Skeletal muscle tissue (tissue), 4 donors: ENCODE data around the gene RNF38. TPM values are rescaled to one million over a fixed set of nuclear protein-coding genes. Genes with fewer than 3 reads are reported as not detected.
"Not testable (repeated sequence)": the region's sequence is repeated elsewhere in the genome, so short reads cannot be mapped to it uniquely, and the experiment has no call there.

ENCODE experiments used
- H3K27ac ChIP-seq: one replicate; pipeline ENCODE4 v1.7.0; 2013; ENCODE audit warnings: mild to moderate bottlenecking, low read depth, low read length, inconsistent platforms
- H3K27me3 ChIP-seq, 3 donors: one replicate each; pipeline ENCODE4 v1.7.0; 2013; ENCODE audit warnings: low read length in 3 of 3; ENCODE audit not compliant: control insufficient read depth in 3 of 3, insufficient read depth in 3 of 3
- H3K36me3 ChIP-seq, 3 donors: one replicate each; pipeline ENCODE4 v1.7.0; 2013; ENCODE audit warnings: low read length in 3 of 3; ENCODE audit not compliant: control insufficient read depth in 3 of 3, insufficient read depth in 3 of 3
- H3K4me1 ChIP-seq, 3 donors: one replicate each; pipeline ENCODE4 v1.7.0; 2013; ENCODE audit warnings: low read length in 3 of 3, mild to moderate bottlenecking in 3 of 3; ENCODE audit not compliant: control insufficient read depth in 3 of 3, insufficient read depth in 3 of 3
- H3K4me3 ChIP-seq, 3 donors: one replicate each; pipeline ENCODE4 v1.7.0; 2013; ENCODE audit warnings: low read length in 3 of 3
- H3K9ac ChIP-seq, 3 donors: one replicate each; pipeline ENCODE4 v1.7.0; 2013; ENCODE audit warnings: low read length in 3 of 3, mild to moderate bottlenecking in 3 of 3, moderate library complexity in 2 of 3, low read depth in 1 of 3
- H3K9me3 ChIP-seq, 3 donors: one replicate each; pipeline ENCODE4 v1.7.0; 2013; ENCODE audit warnings: low read length in 3 of 3; ENCODE audit not compliant: control insufficient read depth in 3 of 3
- total RNA-seq: library from RNA; depleted of rRNA; stranded (reverse); fragments of >200 nt; gene quantifications from one replicate; pipeline ENCODE4 v1.2.3, GENCODE V29; 2014
- donor health status: Osteomylitis.

Gene RNF38
- total RNA-seq, 1 donor from 2014 or later = 16.7 TPM

DNA sequence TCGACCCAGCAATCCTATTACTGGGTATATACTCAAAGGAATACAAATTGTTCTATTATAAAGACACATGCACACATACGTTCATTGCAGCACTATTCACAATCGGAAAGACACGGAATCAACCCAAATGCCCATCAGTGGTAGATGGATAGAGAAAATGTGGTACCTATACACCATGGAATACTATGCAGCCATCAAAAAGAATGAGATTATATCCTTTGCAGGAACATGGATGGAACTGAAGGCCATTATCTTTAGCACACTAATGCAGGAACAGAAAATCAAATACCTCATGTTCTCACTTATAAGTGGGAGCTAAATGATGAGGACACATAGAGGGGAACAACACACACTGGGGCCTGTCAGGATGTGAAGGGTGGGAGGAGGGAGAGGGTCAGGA lies 78.2 kb downstream of the RNF38 start:
- H3K36me3 ChIP-seq, H3K9me3 ChIP-seq, H3K4me3 ChIP-seq, H3K27ac ChIP-seq, H3K4me1 ChIP-seq, H3K9ac ChIP-seq: not testable (repeated sequence)
- peaks cover 8 to 17% (median 8%) of the 10 kb centered on the region in 3 donors for H3K27me3 ChIP-seq

DNA sequence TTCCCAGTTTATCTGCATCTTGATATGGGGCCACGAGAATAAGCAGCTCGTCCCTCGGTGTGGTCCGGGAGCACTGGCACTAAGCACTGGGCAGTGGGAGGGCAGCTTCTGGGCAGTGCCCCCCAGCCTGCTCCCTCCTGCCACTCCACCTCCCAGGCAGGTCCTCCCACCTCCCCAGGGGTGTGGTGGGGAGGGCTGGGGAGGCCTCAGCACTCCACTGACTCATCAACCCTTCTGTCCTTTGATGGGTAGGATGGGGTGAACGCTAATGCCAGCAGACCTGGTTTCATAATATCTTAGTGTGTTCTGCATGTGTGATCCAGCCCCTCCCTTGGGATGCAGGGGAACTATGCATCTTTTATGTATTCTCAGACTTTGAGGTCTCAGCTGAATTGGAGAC lies 79.6 kb downstream of the RNF38 start:
- H3K27ac ChIP-seq = no peak overlapping the region
- H3K4me3 ChIP-seq = no peak overlapping the region
- H3K9me3 ChIP-seq = peaks cover 0 to 2% (median 0%) of the 10 kb centered on the region in 3 donors
- no peaks in the 10 kb centered on the region for H3K4me1 ChIP-seq
- no peaks in the 10 kb centered on the region for H3K36me3 ChIP-seq
- peaks cover 11 to 22% (median 12%) of the 10 kb centered on the region in 3 donors for H3K27me3 ChIP-seq
- H3K9ac ChIP-seq = no peak overlapping the region

DNA sequence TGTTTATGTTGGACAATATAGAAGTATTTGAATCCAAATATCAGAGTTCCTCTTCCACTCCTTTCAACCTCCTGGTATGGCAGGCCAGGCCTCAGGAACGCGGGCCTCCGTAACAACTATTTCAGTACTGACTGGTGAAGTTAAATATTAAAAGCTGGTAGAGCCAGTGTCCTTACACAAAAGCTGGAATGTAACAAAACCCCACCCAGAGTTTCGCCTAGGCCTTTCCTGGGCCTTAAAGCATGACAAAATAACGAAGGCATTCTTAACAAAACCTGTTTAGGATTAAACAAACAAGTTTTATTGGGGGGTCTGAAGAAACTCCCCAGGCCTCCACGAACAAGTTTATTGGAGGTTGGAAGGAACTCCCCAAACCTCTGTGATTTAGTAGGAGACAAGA lies 80.3 kb downstream of the RNF38 start:
- H3K27me3 ChIP-seq = peaks cover 11 to 22% (median 12%) of the 10 kb centered on the region in 3 donors
- peaks cover 0 to 2% (median 0%) of the 10 kb centered on the region in 3 donors for H3K9me3 ChIP-seq
- no peak overlapping the region for H3K4me3 ChIP-seq
- no peak overlapping the region for H3K9ac ChIP-seq
- no peaks in the 10 kb centered on the region for H3K36me3 ChIP-seq
- no peak overlapping the region for H3K27ac ChIP-seq
- no peaks in the 10 kb centered on the region for H3K4me1 ChIP-seq

DNA sequence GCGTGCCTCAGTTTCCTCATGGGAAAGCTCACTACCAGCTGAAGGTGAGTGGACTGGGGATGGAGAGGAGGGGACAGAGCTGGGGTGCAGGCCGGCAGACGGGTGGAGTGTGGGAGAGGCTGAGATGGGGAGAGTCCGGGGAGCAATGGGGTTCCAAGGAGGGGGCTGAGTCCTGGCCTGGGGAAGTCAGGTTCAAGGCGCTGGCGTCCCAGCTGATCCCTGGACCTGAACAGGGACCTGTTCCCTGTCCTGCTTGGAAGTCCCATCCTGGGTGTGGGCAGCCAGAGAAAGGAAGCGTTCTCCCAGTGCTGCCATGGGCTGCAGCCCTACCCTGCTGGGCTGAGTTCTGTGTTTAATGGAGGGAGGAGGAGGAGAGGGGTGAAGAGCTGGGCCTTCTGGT lies 80.9 kb downstream of the RNF38 start:
- Histone ChIP-seq H3K36me3 (no peaks in the 10 kb centered on the region), H3K27ac (no peak overlapping the region), H3K9ac (no peak overlapping the region), H3K27me3 (peaks cover 11 to 22% (median 12%) of the 10 kb centered on the region in 3 donors), H3K4me1 (no peaks in the 10 kb centered on the region), H3K4me3 (no peak overlapping the region), H3K9me3 (peaks cover 0 to 2% (median 0%) of the 10 kb centered on the region in 3 donors)

DNA sequence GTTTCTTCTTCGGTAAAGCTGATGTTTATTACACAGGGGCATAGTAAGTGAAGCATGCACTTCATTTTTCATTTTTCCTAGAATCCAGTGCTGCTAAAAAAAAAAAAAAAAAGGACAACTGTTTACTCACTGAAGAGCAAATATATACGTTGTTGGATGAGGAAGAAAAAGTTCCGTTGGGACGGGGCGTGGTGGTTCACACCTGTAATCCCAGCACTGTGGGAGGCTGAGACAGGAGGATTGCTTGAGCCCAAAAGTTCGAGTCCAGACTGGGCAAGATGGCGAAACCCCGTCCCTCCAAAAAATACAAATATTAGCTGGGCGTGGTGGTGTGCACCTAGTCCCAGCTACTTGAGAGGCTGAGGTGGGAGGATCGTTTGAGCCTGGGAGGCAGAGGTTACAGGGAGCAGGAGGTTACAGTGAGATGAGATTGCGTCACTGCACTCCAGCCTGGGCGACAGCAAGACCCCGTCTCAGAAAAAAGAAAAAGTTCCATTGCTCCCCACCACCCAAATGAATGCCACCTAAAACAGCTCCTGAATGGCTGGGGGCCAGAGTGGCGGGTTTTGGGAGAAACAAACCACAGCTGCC lies 81.8 kb downstream of the RNF38 start:
- H3K4me3 ChIP-seq = no peak overlapping the region

DNA sequence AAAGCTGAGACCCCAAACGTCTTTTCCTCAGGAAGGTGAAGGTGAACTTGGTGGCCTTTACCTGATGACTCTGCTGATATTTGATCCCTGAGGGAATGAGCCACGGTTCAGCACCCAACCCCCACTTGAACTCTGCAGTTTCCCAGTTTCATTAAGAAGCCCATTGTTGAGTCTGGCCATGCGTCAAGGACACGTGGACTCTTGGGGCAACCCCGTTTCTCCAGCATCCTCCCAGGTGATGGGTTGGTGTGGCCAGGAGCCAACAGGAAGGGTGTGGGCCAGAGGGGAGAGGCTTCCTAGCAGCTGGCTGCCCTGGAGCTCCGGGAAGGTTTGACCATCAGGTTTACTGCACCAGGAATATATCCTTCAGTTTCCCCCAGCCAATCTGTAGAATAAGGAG lies 82.3 kb downstream of the RNF38 start:
- H3K27ac ChIP-seq = no peak overlapping the region
- no peak overlapping the region for H3K9ac ChIP-seq
- peaks cover 11 to 22% (median 12%) of the 10 kb centered on the region in 3 donors for H3K27me3 ChIP-seq
- H3K4me3 ChIP-seq = no peak overlapping the region
- no peaks in the 10 kb centered on the region for H3K36me3 ChIP-seq
- H3K4me1 ChIP-seq = no peaks in the 10 kb centered on the region
- H3K9me3 ChIP-seq = peaks cover 0 to 2% (median 0%) of the 10 kb centered on the region in 3 donors

More for the DNA sequence above, 81.8 kb downstream of the RNF38 start:
- H3K27me3 ChIP-seq = peaks cover 11 to 22% (median 12%) of the 10 kb centered on the region in 3 donors
- no peak overlapping the region for H3K9ac ChIP-seq
- H3K9me3 ChIP-seq = peaks cover 0 to 2% (median 0%) of the 10 kb centered on the region in 3 donors
- no peaks in the 10 kb centered on the region for H3K36me3 ChIP-seq
- H3K4me1 ChIP-seq = no peaks in the 10 kb centered on the region
- H3K27ac ChIP-seq = no peak overlapping the region

DNA sequence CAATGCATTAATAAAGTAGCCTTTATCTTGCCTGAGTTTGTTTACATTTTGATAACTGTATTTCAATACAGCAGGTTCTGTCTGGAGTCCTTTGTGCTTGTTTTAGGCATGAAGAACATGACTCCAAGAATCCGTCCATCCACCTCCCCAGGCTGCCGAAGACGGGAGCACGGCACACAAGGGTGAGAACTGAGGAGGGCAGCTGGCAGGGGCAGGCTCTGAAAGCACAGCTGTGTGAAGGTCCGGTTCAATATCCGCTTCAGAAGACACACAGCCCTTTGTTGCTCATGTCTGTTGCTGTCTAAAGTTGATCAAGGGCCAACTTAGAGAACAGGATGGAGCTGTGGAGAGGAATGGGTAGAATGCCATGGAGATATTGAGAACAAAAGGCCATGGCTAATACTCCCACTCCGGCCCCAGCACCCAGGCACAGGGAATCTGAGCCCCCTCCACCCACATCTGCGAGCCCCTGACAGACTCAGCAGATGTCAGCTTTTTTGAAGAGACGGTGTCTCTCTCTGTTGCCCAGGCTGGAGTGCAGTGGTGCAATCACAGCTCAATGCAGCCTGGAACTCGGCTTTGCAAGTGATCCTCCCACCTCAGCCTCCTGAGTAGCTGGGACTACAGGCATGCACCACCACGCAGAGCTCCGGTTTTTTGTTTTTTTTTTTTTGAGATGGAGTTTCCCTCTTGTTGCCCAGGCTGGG lies 83.3 kb downstream of the RNF38 start:
- H3K27ac ChIP-seq = no peak overlapping the region
- H3K9ac ChIP-seq = no peak overlapping the region
- no peaks in the 10 kb centered on the region for H3K4me1 ChIP-seq
- no peaks in the 10 kb centered on the region for H3K9me3 ChIP-seq
- H3K27me3 ChIP-seq = peaks cover 11 to 22% (median 12%) of the 10 kb centered on the region in 3 donors
- no peak overlapping the region for H3K4me3 ChIP-seq
- H3K36me3 ChIP-seq = no peaks in the 10 kb centered on the region

DNA sequence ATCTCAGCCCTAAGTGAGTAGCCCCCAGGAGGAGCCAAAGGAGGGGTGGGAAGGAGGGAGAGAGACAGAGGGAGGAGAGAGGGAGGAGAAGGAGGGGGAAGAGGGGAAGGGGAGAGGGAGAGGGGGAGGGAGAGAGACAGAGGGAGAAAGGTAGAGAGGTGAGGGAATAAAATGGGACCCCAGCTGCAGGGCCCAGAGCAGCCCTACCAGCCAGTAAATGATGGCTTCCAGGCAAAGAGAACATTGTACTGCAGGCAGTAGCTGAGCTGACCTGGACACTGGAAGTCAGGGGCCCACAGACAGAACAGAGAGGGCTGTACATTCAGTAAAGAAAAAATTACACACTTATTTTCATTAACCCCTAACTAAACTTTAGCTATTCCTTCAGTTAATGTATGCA lies 84.0 kb downstream of the RNF38 start:
- H3K27me3 ChIP-seq = peaks cover 11 to 22% (median 12%) of the 10 kb centered on the region in 3 donors
- H3K27ac ChIP-seq = no peak overlapping the region
- no peak overlapping the region for H3K9ac ChIP-seq
- no peaks in the 10 kb centered on the region for H3K9me3 ChIP-seq
- H3K4me3 ChIP-seq = no peak overlapping the region
- no peaks in the 10 kb centered on the region for H3K4me1 ChIP-seq
- H3K36me3 ChIP-seq = no peaks in the 10 kb centered on the region

DNA sequence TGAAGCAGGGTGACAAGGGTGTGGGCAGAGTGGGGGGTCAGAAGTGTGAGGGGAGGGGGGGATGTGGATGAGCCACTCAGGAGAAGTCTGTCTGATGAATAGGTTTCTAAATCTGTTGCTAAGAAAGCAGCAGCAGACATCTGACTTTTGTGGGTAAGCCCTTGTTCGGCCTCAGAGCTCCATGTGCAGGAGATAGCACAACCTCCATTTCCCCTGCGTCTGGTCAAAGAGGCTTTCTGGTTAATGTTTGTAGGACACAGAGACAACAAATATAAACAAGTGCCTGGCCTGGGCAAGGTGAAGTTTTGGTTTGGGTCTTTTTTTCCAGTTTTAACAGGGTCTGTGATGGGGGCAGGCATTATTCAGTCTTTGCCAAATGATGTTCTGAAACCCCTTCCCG lies 84.8 kb downstream of the RNF38 start:
- H3K27ac ChIP-seq = no peak overlapping the region
- H3K9ac ChIP-seq = no peak overlapping the region
- H3K36me3 ChIP-seq = no peaks in the 10 kb centered on the region
- peaks cover 11 to 22% (median 12%) of the 10 kb centered on the region in 3 donors for H3K27me3 ChIP-seq
- H3K4me3 ChIP-seq = no peak overlapping the region
- H3K9me3 ChIP-seq = no peaks in the 10 kb centered on the region
- H3K4me1 ChIP-seq = no peaks in the 10 kb centered on the region

DNA sequence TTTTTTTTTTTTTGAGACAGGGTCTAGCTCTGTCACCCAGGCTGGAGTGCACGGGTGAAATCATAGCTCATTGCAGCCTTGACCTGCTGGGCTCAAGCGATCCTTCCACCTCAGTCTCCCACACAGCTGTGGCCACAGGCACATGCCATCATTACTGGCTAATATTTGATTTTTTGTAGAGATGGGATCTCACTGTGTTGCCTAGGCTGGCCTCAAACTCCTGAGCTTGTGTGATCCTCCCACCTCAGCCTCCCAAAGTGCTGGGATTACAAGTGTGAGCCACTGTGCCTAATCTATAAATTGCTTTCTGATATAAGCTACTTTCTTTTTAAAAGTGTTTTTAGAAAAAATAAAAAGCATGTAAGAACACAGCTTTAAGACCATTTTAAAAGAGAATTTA lies 85.3 kb downstream of the RNF38 start:
- H3K36me3 ChIP-seq = no peaks in the 10 kb centered on the region
- H3K27me3 ChIP-seq = peaks cover 11 to 22% (median 12%) of the 10 kb centered on the region in 3 donors
- no peak overlapping the region for H3K27ac ChIP-seq
- no peak overlapping the region for H3K4me3 ChIP-seq
- H3K9ac ChIP-seq = no peak overlapping the region
- H3K4me1 ChIP-seq = no peaks in the 10 kb centered on the region
- no peaks in the 10 kb centered on the region for H3K9me3 ChIP-seq
